ENCODE measurements around the gene JMJD1C. TPM values are rescaled to one million over a fixed set of nuclear protein-coding genes. Genes with fewer than 3 reads are reported as not detected.
"Not testable (repeated sequence)": the region's sequence is repeated elsewhere in the genome, so short reads cannot be mapped to it uniquely, and the experiment has no call there.

Gene JMJD1C
- polyA plus RNA-seq, 3 donors, result 88.6 to 121 (median 109) TPM

DNA sequence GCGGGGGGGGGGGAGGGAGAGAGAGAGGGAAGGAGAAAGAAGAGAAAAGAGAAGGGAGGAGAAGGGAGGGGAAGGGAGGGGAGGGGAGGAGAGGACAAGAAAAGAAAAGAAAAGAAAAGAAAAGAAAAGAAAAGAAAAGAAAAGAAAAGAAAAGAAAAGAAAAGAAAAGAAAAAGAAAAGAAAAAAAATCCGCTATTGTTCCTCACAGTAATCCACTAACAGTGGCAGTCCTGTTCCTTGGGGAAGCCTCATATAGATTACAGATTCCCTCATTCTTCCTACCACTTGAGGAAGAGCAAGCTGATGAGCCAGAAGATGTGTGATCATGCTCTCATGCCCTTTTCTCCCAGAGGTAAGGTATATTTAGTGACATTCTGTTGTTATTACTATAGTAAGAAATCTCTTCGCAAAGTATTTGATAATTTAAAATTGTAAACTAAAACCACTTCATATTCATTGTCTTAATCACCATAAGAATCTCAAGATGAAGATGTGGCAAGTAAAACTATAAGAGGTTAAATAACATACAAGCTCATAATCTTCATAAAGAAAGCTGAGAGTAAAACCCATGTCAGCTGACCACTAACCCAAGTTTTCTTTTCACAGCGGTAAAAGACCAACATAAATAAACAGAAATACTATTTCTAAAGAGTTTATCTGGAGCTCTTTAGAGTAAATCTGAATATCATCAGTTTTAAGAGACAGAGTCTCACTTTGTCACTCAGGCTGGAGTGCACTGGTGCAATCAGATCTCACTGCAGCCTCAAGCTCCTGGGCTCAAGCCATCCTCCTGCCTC, 128.1 kb downstream of the JMJD1C start:
- DNase-seq (ENCODE audit: extremely low read depth in 1 of 11, low read depth in 9 of 11, low spot score in 4 of 11), result no peak

DNA sequence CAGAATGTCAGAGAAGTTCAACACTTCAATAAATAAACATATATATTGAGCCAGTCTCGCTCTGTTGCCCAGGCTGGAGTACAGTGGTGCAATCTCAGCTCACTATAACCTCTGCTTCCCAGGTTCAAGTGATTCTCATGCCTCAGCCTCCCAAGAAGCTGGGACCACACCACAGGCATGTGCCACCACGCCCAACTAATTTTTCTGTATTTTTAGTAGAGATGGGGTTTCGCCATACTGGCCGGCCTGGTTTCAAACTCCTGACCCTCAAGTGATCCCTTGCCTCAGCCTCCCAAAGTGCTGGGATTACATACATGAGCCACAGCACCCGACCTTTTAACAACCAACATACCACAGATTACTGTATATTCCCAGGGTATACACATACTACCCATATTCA, 134.2 kb downstream of the JMJD1C start:
- DNase-seq (ENCODE audit: extremely low read depth in 1 of 11, low read depth in 9 of 11, low spot score in 4 of 11), result no peak

DNA sequence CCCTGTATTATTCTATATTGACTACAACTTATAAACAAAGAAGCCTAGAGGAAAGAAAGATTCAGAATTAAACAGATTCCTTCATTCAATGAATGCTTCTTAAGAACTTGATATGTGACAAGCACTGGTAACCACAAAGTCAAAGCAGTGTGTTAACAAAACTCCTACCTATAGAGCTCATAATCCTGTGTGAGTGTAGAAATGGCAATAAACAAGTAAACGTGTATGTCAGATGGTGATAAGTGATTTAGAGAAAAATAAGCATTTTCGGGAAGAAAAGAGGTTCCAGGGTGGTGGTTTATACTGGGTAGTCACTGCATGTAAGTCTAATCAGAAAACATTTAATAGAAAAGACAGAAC, 141.3 kb downstream of the JMJD1C start:
- DNase-seq (ENCODE audit: extremely low read depth in 1 of 11, low read depth in 9 of 11, low spot score in 4 of 11), result no peak

- no peak for DNase-seq (ENCODE audit: extremely low read depth in 1 of 11, low read depth in 9 of 11, low spot score in 4 of 11)
These were observed 141.9 kb downstream of the JMJD1C start for GRCh38 chr10:63323701-63324494.

GRCh38 chr10:63320683-63321082, 145.1 kb downstream of the JMJD1C start:
- DNase-seq (ENCODE audit: extremely low read depth in 1 of 11, low read depth in 9 of 11, low spot score in 4 of 11), result no peak

GRCh38 chr10:63319231-63319630, 146.5 kb downstream of the JMJD1C start:
- no peak for DNase-seq (ENCODE audit: extremely low read depth in 1 of 11, low read depth in 9 of 11, low spot score in 4 of 11)

DNA sequence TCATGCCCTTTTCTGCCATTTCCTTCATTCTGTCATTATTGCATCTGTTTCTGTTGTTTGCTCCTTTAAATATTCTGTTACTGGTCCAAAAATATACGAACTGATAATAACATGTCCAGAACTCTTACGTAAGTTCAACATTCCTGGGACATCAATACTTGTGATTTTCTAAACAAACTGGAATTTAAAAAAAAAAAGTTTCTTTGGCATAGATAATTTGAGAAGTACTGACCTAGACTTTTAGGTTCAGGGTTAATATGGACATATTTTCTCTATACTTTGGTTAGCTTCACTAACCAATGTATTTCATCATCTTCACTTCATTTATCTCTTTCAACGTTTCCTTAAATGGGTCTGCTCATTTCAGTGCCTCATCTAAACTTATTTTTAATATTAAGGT, 147.3 kb downstream of the JMJD1C start:
- no peak for DNase-seq (ENCODE audit: extremely low read depth in 1 of 11, low read depth in 9 of 11, low spot score in 4 of 11)

- no peak for DNase-seq (ENCODE audit: extremely low read depth in 1 of 11, low read depth in 9 of 11, low spot score in 4 of 11)
These were observed 151.8 kb downstream of the JMJD1C start for GRCh38 chr10:63314020-63314419.

DNA sequence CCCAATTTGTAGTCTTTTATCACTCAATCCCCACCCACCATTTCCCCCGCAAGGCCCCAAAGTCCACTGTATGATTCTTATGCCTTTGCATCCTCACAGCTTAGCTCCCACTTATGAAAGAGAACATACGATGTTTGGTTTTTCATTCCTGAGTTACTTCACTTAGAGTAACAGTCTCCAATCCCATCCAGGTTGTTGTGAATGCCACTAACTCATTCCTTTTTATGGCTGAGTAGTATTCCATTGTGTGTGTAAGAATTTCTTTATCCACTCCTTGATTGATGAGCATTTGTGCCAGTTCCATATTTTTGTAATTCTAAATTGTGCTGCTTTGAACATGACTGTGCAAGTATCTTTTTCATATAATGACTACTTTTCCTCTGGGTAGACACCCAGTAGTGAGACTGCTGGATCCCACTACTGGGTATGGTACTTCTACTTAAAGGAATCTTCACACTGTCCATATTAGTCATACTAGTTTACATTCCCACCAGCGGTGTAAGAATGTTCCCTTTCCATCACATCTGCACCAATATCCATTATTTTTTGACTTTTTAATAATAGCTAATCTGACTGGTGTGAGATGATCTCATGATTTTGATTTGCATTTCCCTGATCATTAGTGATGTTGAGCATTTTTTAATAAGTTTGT, 152.6 kb downstream of the JMJD1C start:
- no peak for DNase-seq (ENCODE audit: extremely low read depth in 1 of 11, low read depth in 9 of 11, low spot score in 4 of 11)

DNA sequence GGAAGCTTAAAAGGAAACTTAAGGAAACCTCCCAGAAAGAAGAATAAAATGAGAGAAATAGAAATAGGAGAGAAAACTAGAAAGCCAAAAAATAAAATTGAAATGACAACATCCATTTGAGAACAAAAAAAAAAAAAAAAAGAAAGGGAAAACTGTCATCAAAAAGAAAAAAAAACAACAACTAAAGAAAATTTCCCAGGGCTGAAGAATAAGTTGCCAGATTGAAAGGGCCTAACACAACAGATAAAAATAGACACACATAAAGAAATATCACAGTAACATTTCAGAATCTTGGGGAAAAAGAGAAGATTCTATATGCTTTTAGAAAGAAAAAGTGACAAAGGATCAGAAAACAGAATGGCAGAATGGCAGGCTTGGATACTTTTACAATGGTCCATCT, 157.1 kb downstream of the JMJD1C start:
- DNase-seq (ENCODE audit: extremely low read depth in 1 of 11, low read depth in 9 of 11, low spot score in 4 of 11), result no peak

GRCh38 chr10:63304146-63304545, 161.6 kb downstream of the JMJD1C start:
- DNase-seq (ENCODE audit: extremely low read depth in 1 of 11, low read depth in 9 of 11, low spot score in 4 of 11), result no peak

- DNase-seq (ENCODE audit: extremely low read depth in 1 of 11, low read depth in 9 of 11, low spot score in 4 of 11), result no peak
These were observed 165.0 kb downstream of the JMJD1C start for GRCh38 chr10:63300801-63301200.

GRCh38 chr10:63297941-63298340, 167.8 kb downstream of the JMJD1C start:
- no peak for DNase-seq (ENCODE audit: extremely low read depth in 1 of 11, low read depth in 9 of 11, low spot score in 4 of 11)

- no peak for DNase-seq (ENCODE audit: extremely low read depth in 1 of 11, low read depth in 9 of 11, low spot score in 4 of 11)
These were observed 171.0 kb downstream of the JMJD1C start for GRCh38 chr10:63294781-63295180.

GRCh38 chr10:63292847-63293246, 172.9 kb downstream of the JMJD1C start:
- not testable (repeated sequence) for DNase-seq (ENCODE audit: extremely low read depth in 1 of 11, low read depth in 9 of 11, low spot score in 4 of 11)

DNA sequence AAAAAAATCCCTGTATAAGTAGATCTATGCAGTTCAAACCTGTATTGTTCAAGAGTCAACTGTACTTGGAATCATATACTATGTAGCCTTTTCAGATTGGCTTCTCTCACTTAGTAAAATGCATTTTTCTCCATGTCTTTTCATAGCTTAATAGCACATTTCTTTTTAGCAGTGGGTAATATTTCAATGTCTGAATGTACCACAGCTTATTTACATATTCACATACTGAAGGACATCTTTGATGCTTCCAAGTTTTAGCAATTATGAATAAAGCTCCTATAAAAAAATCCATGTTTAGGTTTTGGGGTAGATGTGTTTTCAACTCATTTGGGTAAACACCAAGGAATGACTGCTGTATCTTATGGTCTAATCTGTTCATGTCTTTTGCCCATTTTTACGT, 177.6 kb downstream of the JMJD1C start:
- DNase-seq (ENCODE audit: extremely low read depth in 1 of 11, low read depth in 9 of 11, low spot score in 4 of 11), result no peak

- no peak for DNase-seq (ENCODE audit: extremely low read depth in 1 of 11, low read depth in 9 of 11, low spot score in 4 of 11)
These were observed 179.0 kb downstream of the JMJD1C start for GRCh38 chr10:63286754-63287264.

- DNase-seq (ENCODE audit: extremely low read depth in 1 of 11, low read depth in 9 of 11, low spot score in 4 of 11), result no peak
These were observed 179.4 kb downstream of the JMJD1C start for GRCh38 chr10:63286340-63286739.

DNA sequence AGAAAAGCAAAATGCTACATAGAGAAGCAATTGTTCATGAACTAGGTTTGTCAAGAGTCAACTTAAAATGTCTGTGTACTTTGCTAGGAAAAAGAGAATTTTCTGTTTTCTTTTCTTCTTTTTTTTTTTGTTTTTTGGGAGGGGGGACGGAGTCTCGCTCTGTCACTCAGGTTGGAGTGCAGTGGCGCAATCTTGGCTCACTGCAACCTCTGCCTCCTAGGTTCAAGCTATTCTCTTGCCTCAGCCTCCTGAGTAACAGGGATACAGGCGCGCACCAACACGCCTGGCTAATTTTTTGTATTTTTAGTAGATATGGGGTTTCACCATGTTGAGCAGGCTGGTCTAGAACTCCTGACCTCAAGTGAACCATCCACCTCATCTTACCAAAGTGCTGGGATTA, 181.9 kb downstream of the JMJD1C start:
- DNase-seq (ENCODE audit: extremely low read depth in 1 of 11, low read depth in 9 of 11, low spot score in 4 of 11), result not testable (repeated sequence)

- no peak for DNase-seq (ENCODE audit: extremely low read depth in 1 of 11, low read depth in 9 of 11, low spot score in 4 of 11)
These were observed 182.7 kb downstream of the JMJD1C start for GRCh38 chr10:63283093-63283492.

Data from renal cortex interstitium (tissue), 11 donors.